ENCODE results near the gene MCCC2. TPM values are rescaled to one million over a fixed set of nuclear protein-coding genes. Genes with fewer than 3 reads are reported as not detected.

The MCCC2 gene
- total and polyA plus RNA-seq, 2 donors from 2014 or later: 57.7 to 61.0 TPM

DNA sequence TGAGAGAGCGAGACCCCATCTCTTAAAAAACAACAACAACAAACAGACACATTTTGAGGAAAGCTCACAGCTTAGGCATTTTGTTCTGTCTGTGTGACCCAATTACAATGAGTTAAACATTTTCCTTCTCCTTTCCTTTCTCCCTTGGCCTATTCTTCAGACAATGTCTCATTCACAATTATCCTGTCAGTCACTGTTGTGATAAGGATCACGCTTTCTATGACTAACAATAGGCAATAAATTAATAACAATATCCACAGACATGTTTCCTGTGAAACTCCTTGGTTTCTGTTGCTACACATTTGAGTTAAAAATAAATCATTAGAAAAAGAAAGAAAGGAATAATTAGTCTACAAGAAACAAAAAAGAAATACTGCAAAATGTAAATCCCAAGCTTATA, 112.1 kb downstream of the MCCC2 start:
- FAIRE-seq: no peak
- H3K9ac ChIP-seq (ENCODE audit: low read length in 3 of 3): no peak overlapping the region

DNA sequence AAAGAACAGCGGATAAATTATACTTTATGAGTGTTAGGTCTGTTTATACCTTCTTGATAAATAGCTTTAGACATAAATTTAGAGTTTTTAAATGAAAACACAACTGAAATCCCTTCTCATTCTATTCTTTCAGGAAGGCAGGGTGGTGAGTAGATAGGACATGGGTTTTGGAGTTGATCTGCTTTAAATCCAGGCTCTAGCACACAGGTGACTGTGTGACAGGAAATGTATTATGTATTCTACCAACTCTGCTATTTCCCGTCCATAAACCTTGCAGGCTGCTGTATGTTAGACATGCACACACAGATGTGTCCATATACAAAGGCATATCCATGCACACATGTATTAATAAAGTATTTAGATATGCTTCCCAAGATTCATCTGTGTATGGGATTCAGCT, 112.6 kb downstream of the MCCC2 start:
- intact Hi-C loops (cut with DNase I): no loop called here
- H3K9me3 ChIP-seq (ENCODE audit: control insufficient read depth in 2 of 3, insufficient read depth in 1 of 3, low read length in 3 of 3): no peaks in the 10 kb centered on the region
- no peak overlapping the region for H3K9ac ChIP-seq (ENCODE audit: low read length in 3 of 3)
- FAIRE-seq (no peak), DNase-seq (no peak)
- no peaks in the 10 kb centered on the region for H3K27me3 ChIP-seq (ENCODE audit: control insufficient read depth, insufficient read depth, low read length)
- no peak overlapping the region for H3K4me3 ChIP-seq (ENCODE audit: low read length in 3 of 3)
- no peaks in the 10 kb centered on the region for H3K36me3 ChIP-seq (ENCODE audit: control insufficient read depth in 2 of 3, insufficient read depth in 3 of 3, low read length in 3 of 3)
- H3K4me1 ChIP-seq (ENCODE audit: control insufficient read depth in 2 of 3, insufficient read depth in 2 of 3, low read depth in 1 of 3, low read length in 3 of 3): peaks cover 0 to 2% (median 0%) of the 10 kb centered on the region in 3 donors
- TF ChIP-seq, protein P1, sequence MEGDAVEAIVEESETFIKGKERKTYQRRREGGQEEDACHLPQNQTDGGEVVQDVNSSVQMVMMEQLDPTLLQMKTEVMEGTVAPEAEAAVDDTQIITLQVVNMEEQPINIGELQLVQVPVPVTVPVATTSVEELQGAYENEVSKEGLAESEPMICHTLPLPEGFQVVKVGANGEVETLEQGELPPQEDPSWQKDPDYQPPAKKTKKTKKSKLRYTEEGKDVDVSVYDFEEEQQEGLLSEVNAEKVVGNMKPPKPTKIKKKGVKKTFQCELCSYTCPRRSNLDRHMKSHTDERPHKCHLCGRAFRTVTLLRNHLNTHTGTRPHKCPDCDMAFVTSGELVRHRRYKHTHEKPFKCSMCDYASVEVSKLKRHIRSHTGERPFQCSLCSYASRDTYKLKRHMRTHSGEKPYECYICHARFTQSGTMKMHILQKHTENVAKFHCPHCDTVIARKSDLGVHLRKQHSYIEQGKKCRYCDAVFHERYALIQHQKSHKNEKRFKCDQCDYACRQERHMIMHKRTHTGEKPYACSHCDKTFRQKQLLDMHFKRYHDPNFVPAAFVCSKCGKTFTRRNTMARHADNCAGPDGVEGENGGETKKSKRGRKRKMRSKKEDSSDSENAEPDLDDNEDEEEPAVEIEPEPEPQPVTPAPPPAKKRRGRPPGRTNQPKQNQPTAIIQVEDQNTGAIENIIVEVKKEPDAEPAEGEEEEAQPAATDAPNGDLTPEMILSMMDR (IDR thresholded peaks at IDR 0.05; ENCODE audit: borderline replicate concordance, extremely low read depth, insufficient read depth): no peak
- no peak overlapping the region for H3K27ac ChIP-seq (ENCODE audit: low read depth in 2 of 2, low read length in 2 of 2)

More for the DNA sequence above, 112.1 kb downstream of the MCCC2 start:
- H3K4me1 ChIP-seq (ENCODE audit: control insufficient read depth in 2 of 3, insufficient read depth in 2 of 3, low read depth in 1 of 3, low read length in 3 of 3): peaks cover 0 to 2% (median 0%) of the 10 kb centered on the region in 3 donors
- DNase-seq: no peak
- H3K27me3 ChIP-seq (ENCODE audit: control insufficient read depth, insufficient read depth, low read length): no peaks in the 10 kb centered on the region
- TF ChIP-seq, protein P1 (IDR thresholded peaks at IDR 0.05; ENCODE audit: borderline replicate concordance, extremely low read depth, insufficient read depth): no peak
- H3K36me3 ChIP-seq (ENCODE audit: control insufficient read depth in 2 of 3, insufficient read depth in 3 of 3, low read length in 3 of 3): no peaks in the 10 kb centered on the region
- no peak overlapping the region for H3K27ac ChIP-seq (ENCODE audit: low read depth in 2 of 2, low read length in 2 of 2)
- no peaks in the 10 kb centered on the region for H3K9me3 ChIP-seq (ENCODE audit: control insufficient read depth in 2 of 3, insufficient read depth in 1 of 3, low read length in 3 of 3)
- intact Hi-C loops (cut with DNase I): no loop called here
- H3K4me3 ChIP-seq (ENCODE audit: low read length in 3 of 3): no peak overlapping the region

DNA sequence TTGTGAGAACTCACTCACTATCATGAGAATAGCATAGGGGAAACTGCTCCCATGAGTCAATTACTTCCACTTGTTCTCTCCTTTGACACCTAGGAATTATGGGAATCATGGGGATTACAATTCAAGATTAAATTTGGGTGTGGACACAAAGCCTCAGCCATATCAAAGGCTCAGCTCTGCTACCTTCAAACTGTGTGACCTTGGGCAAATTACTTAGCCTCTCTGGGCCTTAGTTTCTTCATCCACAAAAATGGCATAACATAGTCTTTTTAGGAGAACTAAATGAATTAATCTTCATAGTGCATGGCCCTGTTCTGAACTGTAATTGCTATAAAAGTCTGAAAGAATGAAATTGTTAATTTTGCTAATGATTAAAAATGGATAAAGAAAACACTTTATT, 113.7 kb downstream of the MCCC2 start:
- intact Hi-C loops (cut with DNase I): no loop called here

More for the DNA sequence above, 113.7 kb downstream of the MCCC2 start:
- H3K9ac ChIP-seq (ENCODE audit: low read length in 3 of 3): no peak overlapping the region
- TF ChIP-seq, protein P1 (IDR thresholded peaks at IDR 0.05; ENCODE audit: borderline replicate concordance, extremely low read depth, insufficient read depth): no peak
- H3K27me3 ChIP-seq (ENCODE audit: control insufficient read depth, insufficient read depth, low read length): no peaks in the 10 kb centered on the region
- FAIRE-seq: no peak
- peaks cover 0 to 2% (median 0%) of the 10 kb centered on the region in 3 donors for H3K4me1 ChIP-seq (ENCODE audit: control insufficient read depth in 2 of 3, insufficient read depth in 2 of 3, low read depth in 1 of 3, low read length in 3 of 3)
- H3K27ac ChIP-seq (ENCODE audit: low read depth in 2 of 2, low read length in 2 of 2): no peak overlapping the region
- H3K36me3 ChIP-seq (ENCODE audit: control insufficient read depth in 2 of 3, insufficient read depth in 3 of 3, low read length in 3 of 3): no peaks in the 10 kb centered on the region
- no peaks in the 10 kb centered on the region for H3K9me3 ChIP-seq (ENCODE audit: control insufficient read depth in 2 of 3, insufficient read depth in 1 of 3, low read length in 3 of 3)
- H3K4me3 ChIP-seq (ENCODE audit: low read length in 3 of 3): no peak overlapping the region
- no peak for DNase-seq
